Measurements from ENCODE around the gene SH3RF3.

SH3RF3 gene

DNA sequence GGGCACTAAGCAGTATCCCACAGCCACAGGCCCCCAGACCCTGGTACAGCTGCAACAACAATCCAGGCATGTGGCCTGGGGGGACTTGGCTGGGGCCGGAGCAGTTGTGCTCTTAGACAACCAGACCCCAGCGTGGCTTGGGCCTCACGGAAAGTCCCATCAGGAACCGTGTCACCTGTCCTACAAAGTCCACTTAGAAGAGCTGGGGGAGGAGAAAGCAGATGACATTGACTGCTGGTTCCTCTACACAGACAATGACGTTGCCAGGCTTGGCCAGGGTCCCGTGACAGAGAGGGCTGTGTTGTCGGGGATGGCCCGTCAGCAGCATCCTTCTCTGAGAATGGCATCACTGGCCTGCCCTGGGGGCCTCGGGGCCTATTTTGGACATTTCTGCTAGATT, 360.3 kb downstream of the SH3RF3 start:
- DNase-seq: no peak

DNA sequence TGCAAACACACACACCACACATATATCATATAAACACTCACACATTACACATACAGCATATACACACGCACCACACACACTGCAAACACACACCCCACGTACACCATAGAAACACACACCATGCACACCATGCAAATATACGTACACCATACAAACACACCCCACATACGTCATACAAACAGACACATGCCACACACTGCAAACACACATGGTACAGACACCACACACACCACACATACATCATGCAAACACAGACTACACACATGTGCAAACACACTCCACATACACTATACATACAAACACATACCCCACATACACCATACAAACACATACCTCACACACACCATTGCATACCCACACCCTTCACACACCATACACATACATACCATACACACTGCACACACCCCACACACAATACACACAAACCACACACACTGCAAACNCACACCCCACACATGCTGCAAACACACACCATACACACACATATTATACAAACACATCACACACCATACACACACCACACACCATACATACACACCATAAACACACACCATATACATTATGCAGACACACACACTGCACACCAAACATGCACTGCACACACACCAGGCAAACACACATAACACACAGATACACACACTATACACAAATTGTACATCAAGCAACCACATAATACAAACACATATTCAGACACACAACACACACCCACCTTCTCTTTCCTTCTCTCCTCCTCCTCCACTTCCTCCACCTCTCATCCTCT, 364.4 kb downstream of the SH3RF3 start:
- DNase-seq: no peak

DNA sequence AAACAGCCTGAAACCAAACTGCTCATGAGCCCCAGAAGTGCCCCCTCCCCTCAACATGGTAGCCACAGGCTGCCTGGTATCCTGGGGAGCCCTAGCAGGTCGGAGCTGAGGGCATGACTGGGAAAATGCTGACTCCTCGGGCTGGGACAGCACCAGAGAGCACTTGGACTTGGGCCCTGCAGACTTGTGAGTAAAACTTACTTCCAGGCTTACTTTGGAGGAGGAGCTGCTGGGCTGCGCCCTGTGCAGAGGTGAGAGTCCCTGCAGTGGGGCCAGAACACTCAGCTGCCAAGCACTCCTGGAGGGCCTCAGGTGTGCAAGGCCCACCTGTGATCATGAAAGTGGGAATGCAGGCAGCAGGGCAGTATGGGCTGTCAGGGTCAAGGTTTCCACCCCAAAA, 365.3 kb downstream of the SH3RF3 start:
- DNase-seq: no peak

DNA sequence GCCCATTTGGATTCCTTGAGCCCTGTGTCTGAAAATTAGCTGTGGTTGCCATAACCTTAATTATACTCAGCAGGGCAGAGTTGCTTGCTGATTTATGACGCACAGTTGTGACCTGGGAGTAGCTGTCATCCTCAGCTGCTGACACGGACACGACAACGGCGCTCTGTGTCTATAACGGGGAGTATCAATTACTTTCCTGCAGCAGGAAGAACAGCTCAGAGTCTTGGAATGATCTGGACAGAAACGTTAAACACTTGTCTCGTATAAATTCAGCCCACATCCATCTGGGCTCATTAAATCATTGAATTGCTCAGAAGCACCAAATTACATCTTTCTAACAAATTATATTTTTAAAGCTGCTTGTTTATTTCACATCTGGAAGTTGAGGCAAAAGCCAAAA, 368.5 kb downstream of the SH3RF3 start:
- DNase-seq: peak; percentile 12

DNA sequence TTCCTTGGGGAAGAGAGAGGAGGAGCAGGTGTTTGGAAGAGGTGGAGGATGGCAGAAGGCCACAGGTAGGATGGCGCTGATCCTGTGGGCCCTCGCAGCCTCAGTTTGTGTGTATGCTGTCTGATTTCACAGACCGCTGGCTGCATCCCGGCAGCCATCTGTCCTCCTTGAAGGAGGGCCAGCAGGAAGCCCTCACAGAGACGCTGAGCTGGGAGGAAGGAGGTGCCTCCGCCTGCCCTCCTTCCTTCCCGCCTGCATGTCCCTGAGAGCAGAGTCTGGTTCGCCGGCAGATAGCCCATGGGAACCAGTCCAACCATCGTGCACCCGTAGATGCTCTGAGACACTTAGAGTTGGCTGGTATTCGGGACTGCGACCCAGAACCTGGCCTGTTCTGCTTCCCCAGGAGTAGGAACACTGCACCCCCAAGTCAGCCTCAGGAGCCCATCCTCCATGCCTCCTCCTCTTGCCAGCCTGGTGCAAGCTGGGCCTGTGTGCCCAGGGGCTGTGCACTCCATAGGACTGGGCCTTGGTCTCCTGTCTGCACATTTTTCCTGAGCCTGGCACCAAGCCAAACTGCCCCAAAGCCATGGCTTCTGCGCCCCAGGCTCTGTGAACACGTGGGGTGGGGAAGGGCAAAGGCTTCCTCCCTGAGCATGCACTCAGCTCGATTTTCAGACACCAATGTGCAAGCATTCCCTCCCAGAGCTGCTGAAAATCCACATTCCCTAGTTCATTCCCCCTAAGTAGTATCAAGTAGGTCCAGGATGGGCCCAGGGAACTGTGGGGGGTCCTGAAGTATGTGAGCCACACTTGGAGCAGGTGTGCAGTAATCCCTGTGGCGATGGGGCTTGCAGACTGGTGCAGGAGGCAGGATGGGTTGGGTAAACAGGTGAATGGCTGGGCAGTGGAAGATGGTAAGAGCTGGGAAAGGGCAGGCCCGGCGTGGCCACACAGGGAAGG, 369.2 kb downstream of the SH3RF3 start:
- DNase-seq: peak; percentile 12

DNA sequence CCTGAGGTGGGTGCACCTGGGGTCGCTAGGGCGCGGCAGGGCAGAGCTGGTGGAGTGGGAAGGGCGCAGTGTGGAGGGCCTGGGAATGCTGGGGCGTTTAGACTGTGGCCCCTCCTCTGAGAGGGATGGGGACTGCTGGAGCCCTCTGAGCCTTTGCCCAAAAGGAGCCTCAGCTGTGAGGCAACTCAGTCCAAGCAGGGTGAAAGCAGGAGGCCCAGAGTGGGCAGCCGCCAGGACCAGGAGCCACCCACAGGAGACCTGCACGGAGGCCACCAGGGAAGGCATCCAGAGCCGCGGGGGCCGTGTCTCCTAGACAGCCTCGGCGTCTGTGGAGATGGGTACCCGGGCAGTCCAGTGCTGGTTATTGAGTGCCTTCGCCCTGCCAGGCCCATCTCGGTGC, 369.9 kb downstream of the SH3RF3 start:
- no peak for DNase-seq

DNA sequence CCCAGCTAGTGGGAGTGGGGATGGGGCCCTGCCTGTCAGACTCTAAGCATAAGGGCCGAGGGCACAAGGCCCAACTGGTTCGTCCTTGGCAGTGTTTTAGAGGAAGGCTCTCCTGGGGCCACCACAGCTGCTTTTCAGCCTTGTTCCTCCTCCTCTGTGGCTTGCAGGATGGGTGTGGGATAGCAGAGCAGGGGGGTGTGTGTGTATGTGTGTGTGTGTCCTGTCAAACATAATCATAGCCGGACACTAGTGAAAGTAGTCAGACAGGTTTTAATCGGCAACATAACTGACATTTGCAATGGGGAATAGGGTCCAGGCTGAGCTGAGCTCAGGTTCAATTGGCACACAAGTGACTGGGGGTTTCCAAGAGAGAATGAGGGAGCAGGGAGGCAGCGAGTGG, 370.6 kb downstream of the SH3RF3 start:
- DNase-seq: no peak

DNA sequence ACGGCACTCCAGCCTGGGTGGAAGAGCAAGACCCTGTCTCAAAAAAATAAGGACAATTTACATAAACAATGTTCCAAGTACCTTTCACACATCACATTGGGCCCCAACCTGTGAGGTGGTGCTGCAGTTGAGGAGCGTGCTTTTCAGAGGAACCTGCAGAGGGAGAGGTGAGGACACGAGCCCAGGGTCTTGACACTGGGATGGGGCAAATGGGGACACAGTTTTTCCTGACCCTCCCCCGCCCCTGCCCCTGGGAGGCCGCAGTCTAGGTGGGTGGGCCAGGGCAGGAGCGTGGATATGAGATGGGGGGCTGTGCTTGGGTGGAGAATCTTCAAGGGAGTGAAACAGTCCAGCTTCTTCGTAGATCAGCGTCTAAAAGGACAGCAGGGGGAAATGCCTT, 371.9 kb downstream of the SH3RF3 start:
- no peak for DNase-seq

DNA sequence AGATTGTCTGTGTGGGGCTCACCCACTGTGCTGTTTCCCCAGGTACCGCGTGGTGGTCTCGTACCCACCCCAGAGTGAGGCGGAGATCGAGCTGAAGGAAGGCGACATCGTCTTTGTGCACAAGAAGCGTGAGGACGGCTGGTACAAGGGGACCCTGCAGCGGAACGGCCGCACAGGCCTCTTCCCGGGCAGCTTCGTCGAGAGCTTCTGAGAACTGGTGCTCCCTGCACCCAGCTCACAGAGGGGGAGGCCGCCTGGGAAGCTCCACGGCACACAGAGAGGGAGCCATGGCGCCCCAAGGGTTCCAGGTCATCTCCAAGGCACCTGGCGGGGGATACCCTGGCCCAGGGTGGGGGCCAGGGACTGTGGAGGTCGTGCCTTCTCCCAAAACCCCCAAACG, 372.5 kb downstream of the SH3RF3 start:
- DNase-seq: no peak

DNA sequence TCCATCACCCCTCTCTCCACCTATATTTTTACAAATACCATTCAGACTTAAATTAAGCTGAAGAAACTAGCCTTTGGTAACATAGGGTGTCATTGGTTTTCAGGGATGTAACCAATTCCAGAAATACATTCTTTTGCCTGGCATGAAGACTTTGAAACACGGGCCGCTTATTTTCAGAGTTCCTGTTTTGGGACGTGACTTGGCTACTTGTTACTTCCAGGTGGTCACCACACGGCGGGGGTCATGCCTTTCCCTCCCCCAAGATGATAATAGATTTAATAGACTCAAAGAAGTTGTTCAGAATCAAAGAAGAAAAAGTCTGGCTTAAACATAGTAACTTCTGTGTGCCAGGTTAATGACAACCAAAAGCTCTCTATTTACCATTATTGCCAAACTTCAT, 374.2 kb downstream of the SH3RF3 start:
- DNase-seq: no peak

DNA sequence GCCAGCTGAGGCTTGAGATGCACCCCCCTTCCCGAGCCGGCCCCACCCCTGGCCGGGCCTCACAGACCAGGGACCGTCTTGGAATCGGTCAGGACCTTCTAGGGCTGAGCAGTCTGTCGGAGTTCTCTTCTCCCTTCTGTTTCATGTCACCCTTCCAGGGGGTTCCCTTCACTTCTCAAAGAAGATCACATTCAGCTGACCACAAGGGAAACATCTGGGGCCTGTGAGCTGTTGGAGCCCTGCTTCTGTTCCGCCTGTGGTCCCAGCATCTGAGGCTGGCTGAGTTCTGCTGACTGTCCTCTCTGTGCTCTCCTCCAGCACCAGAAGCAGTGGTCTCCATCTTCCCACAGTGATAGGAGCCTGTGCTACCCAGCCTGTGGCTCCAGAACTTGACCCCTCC, 378.2 kb downstream of the SH3RF3 start:
- DNase-seq: no peak

DNA sequence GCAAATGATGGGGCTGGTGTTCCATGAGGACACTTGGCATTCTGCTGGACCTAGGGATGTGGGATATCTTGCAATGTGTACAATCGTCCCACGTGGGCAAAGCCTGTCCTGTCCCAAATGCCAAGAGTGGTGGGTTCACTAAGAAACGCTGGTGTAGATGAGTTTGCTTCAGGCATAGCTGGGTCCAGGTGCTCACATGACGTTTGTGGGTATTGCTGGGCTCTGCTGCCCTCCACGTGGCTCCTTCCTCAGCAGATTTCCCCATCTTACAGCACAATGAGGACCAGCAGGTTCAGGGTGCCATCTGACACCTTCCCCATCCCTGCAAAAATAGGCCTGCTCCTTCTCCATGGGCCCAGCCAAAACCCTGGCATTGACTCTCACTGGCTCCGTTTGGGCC, 378.8 kb downstream of the SH3RF3 start:
- no peak for DNase-seq

DNA sequence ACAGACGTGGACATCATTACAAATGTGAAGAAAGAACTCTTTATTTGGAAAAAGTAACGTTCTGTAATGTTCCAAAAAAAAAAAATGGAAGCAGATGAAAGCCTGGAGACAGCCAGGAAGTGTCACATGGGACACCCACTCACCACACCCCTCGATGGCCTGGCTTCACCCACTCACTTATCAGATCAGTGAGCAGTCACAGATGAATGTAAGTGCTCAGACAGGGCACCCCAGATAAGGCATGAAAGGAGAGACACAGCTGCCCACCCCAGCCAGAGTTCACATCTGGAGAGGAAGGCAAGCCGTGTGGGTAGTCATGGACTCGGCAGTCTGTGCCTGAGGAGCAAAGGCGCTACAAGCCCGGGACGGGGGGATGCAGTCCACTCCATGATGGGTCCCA, 379.6 kb downstream of the SH3RF3 start:
- no peak for DNase-seq

DNA sequence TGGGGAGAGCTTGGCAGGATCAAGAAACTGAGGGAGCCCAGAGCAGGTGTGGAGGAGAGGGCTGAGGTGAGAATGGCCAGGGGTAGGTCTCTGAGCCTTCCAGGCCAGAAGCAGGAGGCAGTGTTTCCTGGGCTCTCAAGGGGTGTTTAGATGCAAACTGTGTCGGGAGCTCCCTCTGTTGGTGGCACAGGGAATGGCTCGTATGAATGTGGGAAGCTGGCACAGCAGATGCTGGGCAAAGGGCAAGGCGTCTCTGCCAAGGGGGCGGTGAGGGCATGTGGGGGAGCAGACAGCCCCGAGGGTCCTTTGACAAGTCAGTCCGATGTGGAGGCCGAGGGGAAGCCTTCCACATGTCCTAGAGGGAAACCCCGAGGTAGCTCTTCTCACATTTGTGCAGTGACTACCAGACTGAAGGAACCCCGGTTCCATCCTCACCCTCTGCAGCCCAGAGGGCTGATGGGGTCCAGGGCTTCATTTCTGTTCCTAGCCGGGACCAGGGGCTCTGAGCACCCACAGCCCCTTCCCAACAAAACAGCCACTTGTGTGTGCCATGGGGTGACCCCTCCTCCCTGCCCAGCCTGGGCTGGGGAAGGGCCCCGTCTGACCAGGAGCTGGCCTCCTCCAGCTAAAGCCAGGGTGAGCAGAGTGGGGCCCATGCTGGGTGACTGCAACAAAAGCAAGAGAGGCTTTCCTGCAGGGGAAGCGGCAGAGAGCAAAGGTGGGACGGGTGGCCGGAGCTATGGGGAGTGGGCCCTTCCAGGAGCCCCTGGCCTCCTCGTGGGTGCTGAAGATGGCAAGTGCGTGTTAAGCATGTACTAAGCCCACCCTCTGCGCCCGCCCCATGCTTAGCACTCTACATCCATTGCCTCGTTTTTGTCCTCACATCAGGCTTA, 381.4 kb downstream of the SH3RF3 start:
- peak; percentile 57 for DNase-seq

DNA sequence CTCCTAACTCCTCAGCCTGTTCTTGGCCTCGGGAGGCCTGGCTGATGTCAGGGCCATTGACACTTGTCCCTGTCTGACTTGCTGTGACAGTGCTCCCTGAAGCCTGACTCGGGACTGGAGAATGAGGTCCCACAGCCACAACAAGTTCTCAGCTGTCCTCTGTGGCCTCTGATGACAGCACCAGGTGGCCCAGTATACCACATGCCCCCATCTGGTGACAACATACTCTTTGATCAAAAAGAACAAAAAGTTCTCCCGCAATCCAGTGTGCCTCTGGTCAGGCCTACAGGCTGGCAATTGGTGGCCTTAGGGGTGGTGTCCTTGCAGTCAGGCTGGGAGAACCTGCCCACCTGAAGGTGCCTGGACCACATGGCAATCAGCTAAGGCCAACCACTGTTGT, 382.2 kb downstream of the SH3RF3 start:
- DNase-seq: no peak

DNA sequence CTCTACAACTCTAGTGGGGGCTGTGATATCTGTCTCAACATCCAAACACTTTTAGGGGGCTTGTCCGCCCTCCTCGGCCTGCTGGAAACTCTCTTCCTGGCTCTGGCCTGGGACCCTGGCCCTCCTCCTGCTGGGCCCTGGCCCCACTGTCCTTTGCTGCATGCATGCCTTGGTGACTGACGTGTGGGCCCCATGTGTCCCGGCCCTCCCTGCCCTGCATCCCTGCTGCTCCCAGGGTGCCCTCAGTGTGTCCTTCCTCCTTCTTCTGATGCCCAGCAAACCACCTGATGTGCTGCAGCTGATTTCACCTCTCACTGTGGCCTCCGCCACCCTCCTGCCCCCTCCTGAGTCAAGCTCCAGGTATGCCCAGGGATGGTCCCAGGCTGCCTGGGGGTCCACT, 383.1 kb downstream of the SH3RF3 start:
- DNase-seq: no peak

DNA sequence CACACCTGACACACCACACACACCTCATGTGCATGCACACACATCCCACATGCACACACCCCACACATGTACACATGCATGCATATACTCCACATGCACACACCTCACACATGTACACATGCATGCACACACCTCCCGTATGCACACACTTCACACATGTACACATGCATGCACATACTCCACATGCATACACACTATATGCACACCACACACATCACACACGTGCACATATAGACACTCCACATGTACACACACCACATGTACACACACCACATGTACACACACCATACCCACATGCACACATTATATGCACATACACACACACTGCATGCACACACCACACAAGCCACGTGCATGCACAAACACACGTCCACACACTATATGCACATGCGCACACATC, 384.2 kb downstream of the SH3RF3 start:
- no peak for DNase-seq

DNA sequence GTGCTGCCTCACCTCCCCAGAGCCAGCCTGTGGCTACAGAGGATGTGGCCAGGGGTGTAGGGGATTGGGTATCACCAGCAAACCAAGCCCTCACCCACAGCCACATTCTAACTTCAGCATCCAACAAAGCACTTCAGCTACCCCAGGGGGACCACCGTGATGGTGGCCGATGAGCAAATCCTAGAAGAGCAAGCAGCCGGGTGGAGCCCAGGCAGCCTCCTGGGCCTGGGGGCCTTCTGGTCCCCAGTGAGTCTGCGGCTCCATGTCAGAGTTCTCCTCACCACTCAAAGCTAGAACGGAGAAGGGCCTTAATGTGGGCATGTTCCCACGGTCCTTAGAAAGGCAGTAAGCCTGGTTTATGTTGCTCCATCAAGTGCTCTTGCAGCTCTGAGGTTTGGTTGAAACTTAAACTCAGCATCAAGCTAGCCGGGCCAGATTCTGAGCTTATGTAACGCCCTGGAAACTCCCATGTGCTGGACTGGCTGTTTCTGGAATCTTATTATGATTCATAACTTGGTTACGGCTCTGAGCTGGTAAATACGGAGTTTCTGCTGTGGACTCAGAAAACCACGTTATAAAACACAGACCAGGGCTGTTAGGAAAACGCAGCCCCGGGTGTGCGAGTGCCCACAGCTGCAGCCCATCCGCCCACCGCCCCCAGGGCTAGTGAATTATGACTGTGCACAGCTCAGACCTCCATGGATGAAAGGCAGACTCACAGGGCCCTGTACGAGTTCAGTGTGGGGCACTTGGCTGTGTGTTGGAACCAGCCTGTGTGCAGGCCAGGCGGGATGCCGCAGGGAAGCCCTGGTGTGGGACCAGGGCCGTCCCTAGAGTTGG, 385.0 kb downstream of the SH3RF3 start:
- DNase-seq: no peak

DNA sequence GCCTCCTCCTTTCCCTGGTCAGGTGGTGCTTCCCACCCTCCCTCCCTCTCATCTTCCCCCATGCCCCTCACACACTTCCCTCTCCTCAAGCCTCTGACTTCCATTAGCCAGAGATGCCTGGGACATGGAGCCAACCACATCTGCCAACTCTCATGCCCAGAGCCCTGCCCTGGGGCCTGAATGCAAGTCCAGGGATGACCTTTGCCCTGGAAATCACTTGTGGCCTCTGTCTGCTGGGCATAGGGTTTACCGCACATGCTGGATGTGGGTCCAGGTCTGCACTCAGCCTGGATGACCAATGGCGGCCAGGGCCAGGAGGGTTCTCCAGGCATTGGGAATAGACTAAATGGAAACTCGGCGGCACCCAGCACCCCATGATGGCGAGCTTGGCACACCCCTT, 385.9 kb downstream of the SH3RF3 start:
- no peak for DNase-seq

DNA sequence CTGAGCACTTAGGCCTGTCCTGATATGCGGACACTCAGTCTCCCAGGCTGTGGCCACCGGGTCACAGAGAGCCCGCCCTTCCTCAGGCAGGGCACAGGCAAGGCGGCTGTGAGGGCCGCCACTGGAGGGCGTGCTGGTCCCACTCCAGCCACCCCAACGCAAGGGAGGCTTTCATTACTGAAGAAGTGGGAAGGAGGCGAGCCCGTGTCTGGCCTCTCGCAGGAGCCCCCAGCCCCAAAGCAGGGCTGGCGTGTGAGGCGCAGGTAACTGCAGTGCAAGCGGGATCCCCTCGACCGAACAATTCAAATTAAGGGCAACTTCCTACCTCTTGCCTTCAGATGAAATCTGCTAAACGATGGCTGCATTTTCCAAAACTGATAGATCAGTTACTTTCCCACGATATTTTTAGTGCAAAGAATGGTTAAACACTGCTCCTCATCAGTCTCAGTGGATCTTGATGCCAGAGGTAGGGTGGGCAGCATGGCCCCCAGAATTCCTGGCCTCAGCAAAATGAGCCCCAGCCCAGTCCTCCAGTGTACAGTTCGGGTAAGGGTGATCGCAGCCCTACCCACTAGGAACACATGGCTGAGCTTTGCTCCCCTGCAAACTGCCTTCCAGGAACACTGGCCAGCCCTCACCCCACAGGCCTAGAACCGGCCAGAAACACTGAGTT, 387.6 kb downstream of the SH3RF3 start:
- peak; percentile 13 for DNase-seq

DNA sequence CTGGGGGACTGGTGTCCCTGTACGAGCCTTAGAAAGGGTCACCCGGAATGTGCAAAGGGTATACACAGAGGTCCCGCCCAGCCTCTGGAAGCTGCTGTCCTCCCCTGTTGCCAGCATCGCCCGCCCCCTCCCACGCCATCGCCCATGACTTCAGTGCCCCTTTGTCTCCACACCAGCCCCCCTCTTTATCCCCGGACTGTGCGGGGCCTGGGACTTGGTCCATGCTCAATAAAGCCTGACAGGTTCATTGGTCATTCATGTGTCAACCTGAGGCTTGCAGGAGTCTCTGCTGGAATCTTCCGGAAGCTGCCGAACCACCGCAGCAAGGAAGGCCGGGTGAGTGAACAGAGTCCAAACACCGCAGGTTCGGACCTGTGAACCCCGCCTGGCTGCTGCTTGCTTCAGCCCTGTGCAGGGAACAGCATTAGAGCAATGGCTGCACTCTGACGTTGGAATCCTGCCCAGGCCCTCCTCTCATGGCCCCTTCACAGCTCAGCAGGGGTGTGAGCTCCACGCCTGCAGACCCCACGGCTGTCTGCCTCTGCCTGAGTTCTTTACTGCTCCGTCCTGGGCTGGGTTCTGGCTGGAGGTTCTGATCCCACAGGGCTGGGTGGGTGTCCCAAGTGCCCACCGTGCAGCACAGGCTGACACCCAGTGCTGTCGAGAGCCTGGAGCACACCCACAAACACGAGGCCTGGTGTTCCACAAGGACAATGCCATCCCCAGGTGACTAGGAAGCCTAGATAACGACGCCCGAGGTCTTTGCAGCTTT, 388.3 kb downstream of the SH3RF3 start:
- DNase-seq: no peak

All from NCI-H69 (cell line).